ENCODE data around the gene SERPINA1.
"Not testable (repeated sequence)": the region's sequence is repeated elsewhere in the genome, so short reads cannot be mapped to it uniquely, and the experiment has no call there.

The SERPINA1 gene

DNA sequence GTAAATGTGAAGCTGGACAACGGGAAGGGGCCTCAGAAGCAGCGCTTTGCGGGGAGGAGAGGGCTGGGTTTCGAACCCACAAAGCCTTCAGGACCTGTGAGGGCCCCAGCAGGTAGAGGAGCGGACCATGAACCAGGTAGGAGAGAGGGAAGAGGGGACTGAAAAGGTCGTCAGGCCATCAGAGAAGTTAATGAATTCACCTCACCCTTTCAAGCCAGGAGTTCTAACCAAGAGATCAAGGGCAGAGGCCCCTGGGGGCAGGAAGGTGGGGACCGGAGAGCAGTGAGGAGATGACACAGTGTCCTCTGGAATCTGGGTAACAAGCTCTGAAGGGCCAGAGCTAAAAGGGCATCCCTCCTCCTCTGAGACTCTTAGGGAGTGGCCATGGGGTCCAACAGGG lies 19.4 kb downstream of the SERPINA1 start:
- no peak for DNase-seq

GRCh38 chr14:94368243-94368590 lies 20.2 kb downstream of the SERPINA1 start:
- DNase-seq, result no peak

- DNase-seq, result no peak
Measured at GRCh38 chr14:94367347-94368242, 20.8 kb downstream of the SERPINA1 start.

- DNase-seq, result no peak
Measured at GRCh38 chr14:94366146-94366915, 22.1 kb downstream of the SERPINA1 start, which contains the start of gene SERPINA2. Gene SERPINA2 (minus strand): TSS chr14:94366698.

DNA sequence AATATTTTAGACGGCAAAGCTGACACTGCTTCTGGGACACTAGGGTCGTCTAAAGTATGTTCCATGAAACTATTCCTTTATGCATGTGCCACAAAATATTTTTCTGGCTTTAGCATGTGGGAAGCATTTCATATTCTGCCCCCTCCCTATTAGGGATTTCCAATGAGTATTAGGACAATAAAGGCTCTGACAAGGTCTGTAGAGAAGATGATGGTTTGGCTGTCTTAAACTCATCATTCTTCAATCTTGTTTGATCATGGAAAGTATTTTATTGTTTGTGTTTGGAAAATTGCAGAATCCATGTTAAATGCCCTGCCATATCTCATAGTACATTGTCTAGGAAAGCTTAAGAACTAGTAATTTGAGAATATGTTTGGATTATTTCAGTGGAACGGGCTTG lies 22.8 kb downstream of the SERPINA1 start:
- no peak for DNase-seq

DNA sequence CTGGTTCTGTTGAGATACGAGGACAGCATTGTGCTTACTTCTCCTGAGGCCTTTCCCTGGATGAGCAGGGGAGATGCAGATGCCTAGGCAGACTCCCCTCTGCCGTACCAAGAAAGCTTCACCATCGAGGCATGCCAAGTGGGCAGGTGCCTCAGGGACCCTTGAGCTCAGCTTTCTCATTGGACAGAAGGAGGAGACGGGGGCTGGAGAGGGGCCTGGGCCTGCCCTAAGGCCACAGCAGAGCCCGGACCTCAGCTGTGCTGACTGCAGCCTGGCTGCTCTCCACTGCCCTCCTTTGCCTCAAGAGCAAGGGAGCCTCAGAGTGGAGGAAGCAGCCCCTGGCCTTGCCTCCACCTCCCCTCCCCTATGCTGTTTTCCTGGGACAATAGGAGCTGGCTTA lies 23.4 kb downstream of the SERPINA1 start:
- DNase-seq, result no peak

DNA sequence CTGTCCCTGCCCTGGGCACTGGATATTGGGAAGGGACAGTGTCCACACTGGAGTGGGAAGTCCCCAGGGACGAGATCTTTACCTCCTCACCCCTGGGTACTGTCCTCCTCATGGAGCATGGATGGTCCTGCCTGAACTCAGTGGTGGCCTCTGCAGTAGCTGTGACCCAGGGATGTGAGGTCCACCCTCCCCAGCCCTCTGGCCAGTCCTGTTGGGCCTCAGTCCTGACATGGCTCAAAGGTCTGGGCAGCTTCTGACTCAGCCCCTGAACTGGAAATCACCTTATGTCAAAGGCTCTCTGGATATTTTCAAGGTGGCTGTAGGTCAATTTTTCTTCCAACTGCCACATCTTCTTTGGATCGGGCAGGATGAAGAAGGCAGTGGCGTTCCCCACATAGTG lies 24.4 kb downstream of the SERPINA1 start:
- no peak for DNase-seq

DNA sequence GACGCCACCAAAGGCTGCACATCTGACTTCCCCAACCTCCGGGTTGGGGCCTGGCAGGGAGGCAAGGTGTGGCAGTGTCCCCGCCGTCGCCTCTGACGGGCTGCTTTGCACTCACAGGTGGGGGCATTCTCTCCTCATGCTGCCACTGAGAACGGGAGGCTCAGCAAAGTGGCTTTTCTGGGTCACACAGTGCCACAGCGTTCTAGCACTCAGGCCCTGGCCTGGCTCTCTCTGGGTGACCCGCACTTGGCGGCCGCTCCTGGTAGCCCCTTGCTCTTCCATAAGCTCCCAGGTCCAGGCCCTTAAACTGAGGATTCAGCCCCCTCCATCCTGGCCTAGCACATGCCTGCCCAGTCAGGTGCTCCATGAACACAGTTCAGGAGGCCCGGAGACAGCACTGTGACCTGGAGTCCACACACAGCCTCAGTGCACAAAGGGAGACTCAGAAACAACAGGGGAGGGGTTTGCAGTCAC lies 25.2 kb downstream of the SERPINA1 start:
- DNase-seq, result no peak

GRCh38 chr14:94362614-94363133 lies 25.7 kb downstream of the SERPINA1 start:
- DNase-seq, result no peak

DNA sequence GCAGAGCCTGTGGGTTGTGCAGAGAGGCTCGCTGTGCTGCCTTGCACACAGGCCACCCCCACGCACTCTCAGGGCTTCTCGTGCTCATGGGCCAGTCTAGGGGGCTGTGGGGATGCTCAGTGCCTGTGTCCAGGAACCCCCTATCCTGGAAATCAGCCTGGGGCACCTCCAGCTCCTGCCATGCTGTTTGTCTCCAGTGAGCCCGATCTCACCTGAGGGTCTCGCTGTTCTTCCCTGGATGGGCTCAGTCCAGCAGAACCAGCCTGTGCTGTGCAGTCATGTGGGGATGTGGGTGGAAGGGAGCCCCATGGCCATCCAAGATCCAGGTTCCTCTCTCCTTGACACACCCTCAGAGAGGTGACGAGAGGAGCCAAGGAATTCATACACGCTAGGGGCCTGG lies 26.7 kb downstream of the SERPINA1 start:
- no peak for DNase-seq

DNA sequence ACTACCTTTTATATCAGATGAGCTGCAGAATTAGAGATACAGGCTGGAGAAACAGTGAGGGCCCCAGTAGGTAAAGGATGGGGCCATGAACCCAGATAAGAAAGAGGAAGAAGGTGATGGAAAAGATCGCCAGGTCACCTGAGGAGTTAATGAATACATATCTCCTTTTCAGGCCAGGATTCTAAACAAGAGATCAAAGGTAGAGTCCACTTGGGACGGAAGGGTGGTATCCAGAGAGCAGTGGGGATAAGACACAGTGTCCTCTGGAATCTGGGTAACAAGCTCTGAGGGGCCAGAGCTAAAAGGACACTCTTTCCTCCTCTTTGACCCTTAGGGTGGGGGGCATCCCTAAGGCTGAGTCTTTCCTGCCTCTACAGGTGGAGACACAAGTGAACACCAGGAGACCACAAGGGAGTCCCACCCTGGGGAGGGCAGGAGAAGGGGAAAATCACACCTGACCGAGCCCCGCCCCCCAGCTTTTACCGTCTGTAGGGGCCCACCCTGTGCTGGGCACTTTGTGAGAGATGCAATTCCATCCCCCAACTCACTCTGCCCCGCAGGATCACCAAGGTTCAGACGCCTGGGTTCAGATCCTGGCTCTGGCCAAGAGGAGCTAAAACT lies 27.3 kb downstream of the SERPINA1 start:
- no peak for DNase-seq

DNA sequence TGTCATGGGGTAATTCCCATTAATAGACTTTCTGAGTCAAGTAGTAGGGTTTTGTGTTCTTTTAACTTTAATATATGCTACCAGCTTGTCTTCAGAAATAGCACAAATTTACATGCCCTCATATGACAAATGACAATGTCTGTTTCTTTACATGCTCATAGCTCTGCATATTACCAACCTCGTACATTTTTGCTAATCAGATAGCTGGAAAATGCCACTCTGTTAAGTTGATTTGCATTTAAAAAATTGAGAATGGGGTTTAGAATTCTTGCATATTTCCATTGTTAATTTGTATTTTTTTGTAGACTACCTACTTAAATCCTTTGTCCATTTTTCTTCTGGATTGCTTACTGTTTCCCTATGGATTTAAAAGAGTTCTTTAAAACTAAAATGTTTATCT lies 31.2 kb downstream of the SERPINA1 start:
- no peak for DNase-seq

DNA sequence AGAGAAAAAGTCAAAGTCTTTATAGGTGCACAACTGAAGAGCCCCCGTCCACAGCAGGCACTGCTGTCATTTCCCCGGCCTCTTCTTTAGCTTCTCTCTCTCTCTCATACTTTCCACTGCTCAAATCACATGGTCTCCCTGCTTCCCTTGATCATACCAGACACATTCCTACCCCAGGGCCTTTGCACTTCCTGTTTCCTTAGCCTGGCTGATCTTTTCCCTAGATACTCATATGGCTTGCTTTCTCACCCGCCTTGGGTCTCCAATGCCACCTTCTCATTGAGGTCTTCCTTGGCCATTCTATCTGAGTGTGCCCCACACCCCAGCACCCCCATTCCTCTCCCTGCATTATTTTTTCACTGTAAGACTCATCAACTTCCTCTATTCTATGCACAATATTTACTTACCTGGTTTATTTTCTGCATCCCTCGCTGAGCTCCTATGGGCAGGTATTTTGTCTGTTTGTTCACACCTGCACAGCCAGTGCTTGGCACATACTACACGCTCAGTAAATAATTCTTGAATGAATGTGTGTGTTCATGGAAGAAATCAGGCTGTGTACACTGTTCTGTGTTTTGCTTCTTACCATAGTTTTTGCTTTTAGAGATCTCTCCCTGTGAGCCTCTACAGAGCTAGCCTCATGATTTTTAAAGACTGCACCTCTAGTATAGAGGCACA lies 31.9 kb downstream of the SERPINA1 start:
- DNase-seq, result no peak

- peak; percentile 53 for DNase-seq
Measured at GRCh38 chr14:94355191-94355794, 33.1 kb downstream of the SERPINA1 start.

GRCh38 chr14:94354638-94355185 lies 33.7 kb downstream of the SERPINA1 start:
- DNase-seq, result no peak

DNA sequence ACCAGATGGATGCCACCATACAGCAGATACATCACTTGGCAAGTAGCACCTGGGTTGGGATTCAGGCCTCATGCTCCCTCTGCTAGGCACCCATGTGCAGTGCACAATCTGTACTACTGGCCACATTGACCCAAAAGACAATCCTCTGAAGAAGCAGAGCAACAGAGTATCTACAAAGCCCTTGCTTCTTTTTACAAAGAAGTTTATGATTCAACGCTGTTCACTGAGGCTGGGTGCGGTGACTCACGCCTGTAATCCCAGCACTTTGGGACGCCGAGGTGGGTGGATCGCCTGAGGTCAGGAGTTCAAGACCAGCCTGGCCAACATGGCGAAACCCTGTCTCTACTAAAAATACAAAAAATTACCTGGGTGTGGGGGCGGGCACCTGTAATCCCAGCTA lies 34.2 kb downstream of the SERPINA1 start:
- DNase-seq, result not testable (repeated sequence)

DNA sequence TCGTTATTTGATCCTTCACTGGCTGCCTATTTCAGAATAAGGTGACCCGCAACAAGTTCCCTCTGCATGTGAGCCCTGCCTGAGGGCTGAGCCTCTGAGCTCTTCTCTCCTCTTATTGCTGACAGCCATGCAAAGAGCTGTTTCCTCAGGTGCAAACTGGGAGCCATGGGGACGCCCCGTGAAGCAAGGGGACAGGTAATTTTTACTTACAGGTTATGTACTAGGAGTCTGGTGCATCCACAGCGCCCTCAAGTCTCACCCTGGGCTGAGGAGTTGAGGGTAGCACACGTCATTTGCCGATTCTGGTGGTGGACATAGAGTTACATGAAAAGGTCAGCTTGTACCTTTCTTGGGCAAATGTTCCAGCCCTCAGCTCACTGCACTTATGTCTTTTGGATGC lies 39.1 kb downstream of the SERPINA1 start:
- no peak for DNase-seq

GRCh38 chr14:94348836-94349235 lies 39.6 kb downstream of the SERPINA1 start:
- DNase-seq, result no peak

- no peak for DNase-seq
Measured at GRCh38 chr14:94346841-94347240, 41.6 kb downstream of the SERPINA1 start.

DNA sequence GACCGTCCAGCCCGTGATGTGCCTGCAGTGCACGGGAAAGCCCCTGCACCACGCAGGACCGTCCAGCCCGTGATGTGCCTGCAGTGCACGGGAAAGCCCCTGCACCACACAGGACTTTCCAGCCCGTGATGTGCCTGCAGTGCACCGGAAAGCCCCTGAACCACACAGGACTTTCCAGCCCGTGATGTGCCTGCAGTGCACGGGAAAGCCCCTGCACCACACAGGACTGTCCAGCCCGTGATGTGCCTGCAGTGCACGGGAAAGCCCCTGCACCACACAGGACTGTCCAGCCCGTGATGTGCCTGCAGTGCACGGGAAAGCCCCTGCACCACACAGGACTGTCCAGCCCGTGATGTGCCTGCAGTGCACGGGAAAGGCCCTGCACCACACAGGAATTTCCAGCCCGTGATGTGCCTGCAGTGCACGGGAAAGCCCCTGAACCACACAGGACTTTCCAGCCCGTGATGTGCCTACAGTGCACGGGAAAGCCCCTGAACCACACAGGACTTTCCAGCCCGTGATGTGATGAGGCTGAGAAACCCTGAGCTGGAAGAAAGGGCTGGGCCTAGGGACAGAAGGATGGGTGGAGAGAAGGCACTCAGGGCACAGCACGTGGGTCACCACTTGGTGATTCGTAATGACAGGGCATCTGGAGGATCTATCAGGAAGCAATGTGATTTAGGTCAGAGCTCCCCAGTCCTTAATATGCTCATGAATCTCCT lies 42.2 kb downstream of the SERPINA1 start:
- DNase-seq, result peak; percentile 47

All from fibroblast of skin of right biceps (primary cell).